ENCODE data around the gene TRAM2.
A peak's percentile ranks its signal among the peaks of the same experiment; 100 is the strongest.

Gene TRAM2

DNA sequence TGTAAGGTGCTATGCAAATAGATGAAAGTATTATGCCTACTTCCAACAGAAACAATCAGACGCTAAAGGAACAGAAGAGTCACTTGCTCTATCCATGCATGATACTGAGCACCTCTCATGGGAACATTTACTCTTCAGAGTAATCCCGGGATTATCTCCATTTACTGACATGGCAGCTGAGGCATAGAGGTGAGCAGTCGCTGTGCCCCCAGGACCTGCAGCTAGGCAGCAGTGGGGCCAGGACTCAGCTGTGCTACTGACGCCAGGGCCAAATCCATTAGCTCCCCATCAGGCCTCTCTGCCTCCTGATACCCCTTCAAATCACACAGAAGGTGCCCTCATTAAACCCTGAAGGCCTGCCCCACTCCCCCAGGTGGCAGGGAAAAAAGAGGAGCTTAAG lies 51.9 kb downstream of the TRAM2 start:
- no peak for DNase-seq

DNA sequence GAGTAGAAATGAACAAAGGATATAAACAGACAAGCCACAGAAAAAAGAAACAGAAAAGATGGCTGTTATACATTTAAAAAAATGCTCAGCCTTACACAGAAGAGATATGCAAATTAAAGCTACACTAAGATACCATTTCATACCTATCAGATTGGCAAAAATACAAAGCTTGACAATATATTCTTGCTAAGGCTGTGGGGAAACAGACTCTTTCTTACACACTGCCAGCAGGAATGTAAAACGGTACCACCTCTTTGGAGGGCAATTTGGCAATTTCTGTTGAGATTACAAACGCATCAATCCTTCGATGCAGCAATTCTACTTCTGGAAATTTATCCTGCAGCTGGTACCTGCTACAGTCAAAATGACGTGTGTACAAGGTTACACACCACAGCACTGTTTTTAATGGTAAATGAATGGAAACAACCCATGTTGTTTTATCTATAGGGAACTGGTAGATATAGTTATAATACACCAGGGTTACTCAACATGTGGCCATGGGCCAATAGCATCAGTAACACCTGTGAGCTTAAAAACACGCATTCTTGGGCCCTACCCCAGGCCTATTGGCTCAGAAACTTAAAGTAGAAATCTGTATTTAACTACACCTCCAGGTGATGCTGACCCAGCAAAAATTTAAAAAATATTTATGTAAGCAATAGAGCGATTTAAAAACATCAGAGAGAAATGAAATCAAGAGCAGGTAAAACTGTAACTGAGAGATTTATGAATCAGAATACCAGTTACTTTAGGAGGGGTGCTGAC lies 53.3 kb downstream of the TRAM2 start:
- no peak for DNase-seq

GRCh38 chr6:52522655-52523054 lies 54.2 kb downstream of the TRAM2 start:
- no peak for DNase-seq

DNA sequence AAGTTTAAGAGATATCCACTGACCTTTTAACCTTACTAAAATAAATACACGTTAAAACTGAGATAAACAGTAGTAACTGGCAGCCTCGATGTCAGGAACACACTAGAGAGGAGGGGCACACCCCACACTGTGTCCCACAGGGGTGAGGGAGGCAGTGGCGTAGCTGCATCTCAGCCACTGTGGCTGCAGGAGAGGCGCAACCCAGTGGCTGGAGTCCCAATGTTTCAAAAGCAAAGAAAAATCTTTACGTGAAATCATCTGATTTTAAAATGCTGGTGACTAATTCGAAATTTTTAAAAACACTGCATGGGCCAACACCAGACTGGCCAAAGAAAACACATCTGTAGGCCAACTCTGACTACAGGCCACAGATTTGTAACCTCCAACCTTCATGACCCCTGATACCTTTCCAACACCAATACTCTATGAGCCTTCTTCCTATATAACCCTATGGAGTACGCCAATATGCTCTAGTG lies 54.7 kb downstream of the TRAM2 start:
- DNase-seq = no peak

DNA sequence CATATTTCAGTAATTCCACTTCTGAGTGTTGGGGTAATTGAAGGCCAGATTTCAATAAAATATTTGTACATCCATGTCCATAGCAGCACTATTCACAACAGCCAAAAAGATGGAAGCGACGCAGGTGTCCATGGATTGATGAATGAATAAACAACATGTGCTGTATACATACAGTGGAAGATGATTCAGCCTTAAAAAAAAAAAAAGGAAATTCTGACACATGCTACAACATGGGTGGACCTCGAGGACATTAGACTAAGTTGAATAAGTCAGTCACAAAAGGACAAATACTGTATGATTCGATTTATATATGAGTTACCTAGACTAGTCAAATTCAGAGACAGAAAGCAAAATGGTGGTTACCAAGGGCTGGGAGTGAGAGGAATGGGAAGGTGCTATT lies 57.2 kb downstream of the TRAM2 start:
- no peak for DNase-seq

- no peak for DNase-seq
Measured at GRCh38 chr6:52518279-52518945, 58.4 kb downstream of the TRAM2 start.

DNA sequence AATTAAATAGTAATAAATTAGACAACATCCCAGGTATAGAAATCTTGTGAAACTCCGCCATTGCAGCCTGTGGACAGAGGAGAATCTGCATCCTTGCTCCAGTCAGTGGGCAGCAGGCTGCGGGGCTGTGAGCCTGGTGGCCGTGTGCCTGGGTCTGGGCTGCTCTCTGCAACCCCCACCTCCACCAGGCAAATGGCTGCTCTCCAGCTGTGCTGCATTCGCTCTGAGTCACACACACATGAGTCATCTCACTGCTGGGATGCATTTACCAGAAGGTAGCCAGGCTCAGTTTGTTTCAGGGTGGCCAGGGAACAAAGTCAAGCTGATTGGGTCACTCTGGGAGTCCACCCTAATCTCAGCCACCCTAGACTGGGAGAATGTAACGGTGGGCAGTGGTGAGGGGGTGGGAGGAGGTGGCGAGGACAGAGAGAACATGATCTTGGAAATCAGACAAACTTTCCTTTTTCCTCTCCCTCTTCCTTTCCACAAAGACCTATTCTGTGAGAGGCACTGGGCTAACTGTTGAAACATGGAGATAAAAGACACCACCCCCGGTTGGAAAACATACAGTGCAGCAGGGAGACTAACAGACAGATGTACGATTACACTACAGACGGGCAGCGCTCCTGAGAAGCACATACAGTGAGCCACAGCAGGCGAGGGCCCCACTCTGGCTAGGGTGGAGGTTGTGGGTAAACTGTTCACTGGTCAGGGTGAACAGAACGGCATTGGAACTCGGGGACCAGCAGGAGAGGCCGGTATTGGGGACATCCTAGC lies 59.2 kb downstream of the TRAM2 start:
- peak; percentile 57 to 66 for DNase-seq

DNA sequence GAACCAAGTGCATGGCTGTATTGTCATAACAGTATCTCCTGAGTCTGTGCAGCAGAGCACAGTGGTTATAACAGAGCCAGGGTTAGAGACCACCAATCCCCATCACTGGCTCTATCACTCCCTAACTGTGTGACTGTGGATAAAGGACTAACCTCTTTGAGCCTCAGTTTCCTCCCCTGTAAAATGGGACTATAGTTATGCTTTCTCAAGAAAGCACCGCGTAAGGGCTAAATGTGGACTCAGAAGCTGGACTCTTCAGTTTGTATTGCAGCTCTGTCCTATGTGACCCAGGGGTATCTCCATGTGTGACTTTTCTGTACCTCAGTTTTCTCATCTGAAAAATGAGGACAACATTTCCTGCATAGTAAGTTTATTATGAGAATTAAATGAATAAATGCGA lies 59.9 kb downstream of the TRAM2 start:
- no peak for DNase-seq

- DNase-seq = no peak
Measured at GRCh38 chr6:52516269-52516668, 60.6 kb downstream of the TRAM2 start.

DNA sequence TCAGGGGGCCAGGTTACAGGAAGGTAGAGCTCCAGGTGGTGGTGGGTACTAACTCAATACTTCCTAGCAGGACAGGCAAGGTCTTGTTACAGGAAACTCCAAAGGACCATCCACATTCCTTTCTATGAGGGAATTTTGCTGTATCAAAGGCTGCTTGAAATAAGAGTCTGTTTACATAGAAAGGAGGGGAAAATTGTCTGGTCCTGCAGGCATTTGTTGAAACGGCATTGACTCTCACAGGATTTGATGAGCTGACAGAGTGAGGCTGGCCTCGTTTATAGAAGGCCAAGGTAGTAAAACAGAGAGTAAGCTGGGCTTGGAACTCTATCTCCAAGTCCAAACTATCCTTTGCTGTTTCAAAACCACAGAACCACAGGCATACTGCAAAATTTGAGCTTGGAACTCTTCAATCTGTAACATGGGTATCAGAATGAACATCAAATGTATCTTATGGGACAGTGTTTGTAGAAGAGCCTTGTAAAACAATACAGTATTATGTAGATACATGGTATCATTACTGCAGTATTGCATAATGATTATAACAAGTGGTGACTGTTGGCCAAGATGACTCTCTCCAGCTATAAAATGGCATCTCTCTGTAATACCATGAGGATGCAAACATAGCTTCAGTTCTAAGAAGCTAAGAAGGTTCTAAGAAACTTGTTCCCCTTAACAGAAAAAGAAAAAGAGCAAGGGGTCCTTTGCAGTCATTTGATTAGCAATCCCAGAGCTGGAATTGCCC lies 61.5 kb downstream of the TRAM2 start:
- no peak for DNase-seq

GRCh38 chr6:52514514-52514913 lies 62.3 kb downstream of the TRAM2 start:
- DNase-seq = peak in 1 of 2 experiments; percentile 25

GRCh38 chr6:52513896-52514295 lies 63.0 kb downstream of the TRAM2 start:
- DNase-seq = no peak

DNA sequence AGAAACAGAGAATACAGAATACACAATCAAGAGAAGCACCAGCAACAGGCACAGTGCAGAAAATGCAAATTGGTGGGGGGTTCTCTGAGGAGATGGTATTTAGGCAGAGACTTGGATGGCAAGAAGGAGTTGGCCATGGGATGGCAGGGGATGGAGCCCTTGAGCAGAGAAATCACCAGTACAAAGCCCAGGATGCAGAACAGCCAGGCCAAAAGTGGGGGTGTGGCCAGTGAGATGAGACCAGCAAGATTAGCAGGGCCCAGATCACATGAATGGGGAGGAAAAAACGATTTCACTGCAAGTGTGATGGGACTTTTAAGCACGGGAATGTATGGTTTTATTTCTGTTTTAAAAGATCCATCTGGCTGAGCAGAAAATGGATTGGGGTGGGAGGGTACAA lies 63.4 kb downstream of the TRAM2 start:
- DNase-seq = no peak

- no peak for DNase-seq
Measured at GRCh38 chr6:52512199-52512598, 64.7 kb downstream of the TRAM2 start.

GRCh38 chr6:52511572-52512151 lies 65.2 kb downstream of the TRAM2 start:
- no peak for DNase-seq

DNA sequence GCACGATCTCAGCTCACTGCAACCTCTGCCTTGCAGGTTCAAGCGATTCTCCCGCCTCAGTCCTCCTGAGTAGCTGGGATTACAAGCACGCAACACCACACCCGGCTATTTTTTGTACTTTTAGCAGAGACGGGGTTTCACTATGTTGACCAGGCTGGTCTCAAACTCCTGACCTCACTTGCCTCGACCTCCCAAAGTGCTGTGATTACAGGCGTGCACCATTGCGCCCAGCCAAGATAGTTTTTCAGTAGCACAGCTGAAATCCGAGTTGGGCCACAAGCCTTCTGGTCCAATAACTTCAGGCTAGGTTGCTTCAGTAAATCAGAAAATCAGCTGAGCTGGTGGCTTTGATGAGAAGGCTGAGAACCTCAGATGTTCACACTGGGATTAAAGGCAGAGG lies 65.7 kb downstream of the TRAM2 start:
- DNase-seq = no peak

DNA sequence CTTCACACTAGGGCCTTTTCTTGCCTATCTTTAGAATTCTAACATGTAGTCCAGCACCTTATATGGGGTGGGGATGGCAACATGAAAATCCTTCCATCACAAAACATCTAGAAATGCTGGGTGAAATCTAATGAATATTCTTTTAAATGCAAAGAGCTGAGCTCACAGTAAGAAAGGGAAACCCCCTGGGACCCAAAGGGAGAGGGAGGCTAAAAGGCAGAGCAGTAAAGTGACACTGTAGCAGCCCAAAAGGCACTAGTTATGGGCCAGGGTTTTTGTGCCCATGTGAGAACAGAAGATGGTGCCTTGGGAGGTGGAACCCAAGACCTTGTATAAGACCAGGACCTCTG lies 66.7 kb downstream of the TRAM2 start:
- no peak for DNase-seq

DNA sequence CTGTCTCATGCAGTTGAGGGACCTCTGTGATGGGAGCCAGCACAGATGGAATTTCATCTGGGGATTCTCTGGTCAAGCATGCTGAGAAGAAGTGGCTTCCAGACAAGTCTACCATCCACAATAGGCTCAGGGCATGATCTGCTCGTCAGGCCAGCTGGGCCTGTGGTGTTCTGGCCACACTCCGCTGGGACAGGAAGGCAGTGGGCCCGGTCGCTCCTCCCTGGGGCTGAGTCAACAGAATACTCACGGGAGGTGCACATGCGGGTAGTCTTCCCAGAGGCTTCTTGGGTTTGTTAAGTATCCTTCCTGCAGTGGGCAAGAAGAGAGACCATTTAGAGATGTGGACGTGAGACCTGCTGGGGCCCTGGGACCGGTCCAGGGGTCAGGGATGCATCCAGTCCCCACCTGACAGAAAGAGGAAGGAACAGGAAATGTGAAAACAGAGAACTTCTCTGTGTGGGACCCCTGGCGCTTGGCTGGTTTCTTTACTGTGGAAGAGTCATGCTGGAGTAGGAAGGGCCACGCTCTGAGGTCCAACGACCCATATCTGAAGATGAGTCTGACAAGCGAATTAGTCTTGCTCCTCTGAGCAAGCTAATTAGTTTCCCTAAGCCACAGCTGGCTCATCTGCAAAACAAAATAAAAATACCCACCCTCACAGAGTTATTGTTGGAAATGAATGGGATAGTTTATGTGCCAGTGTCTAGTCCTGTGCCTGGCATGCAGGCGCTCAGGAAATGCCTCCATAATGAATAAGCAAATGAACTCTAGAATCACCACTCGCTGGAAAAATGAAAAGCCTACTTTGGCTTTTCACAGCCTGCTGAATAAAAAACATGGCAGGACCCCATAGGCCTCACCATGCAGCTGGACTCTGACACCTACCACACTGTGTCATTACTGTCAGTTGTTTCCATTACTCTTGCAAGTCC lies 67.3 kb downstream of the TRAM2 start:
- DNase-seq = no peak

- DNase-seq = no peak
Measured at GRCh38 chr6:52508261-52508739, 68.6 kb downstream of the TRAM2 start.

DNA sequence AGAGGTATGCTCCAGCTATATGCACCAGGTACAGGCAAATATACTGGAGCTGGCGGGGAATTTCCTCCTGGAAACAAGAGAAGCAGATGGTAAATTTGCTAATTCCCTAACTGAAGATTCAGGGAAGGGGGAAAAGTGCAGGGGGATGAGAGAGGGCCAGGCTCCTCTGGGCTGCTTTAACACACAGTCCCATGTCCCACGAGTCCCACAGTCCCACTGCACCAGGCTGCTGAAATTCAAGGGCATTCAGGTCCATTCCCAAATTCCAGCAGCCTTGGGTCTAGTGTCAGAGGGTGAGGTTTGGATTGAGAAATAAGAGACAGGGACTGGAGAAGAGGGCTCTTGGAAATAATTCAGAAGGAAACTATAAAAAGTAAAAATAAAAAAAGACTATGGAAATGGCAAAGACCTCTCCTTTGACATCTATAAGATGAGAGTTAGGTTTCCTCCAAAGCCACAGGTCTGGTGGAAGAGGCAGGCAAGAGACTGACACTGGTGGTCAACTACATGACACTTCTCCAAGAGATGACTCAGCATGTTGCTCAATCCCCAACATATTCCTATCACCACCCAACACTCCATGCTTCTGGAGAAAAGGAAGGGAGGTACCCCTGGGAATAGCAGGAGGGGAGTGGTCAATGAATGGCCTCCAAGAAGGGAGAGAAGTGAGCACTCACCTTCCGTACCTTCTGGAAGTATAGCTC lies 69.2 kb downstream of the TRAM2 start:
- DNase-seq = no peak

DNA sequence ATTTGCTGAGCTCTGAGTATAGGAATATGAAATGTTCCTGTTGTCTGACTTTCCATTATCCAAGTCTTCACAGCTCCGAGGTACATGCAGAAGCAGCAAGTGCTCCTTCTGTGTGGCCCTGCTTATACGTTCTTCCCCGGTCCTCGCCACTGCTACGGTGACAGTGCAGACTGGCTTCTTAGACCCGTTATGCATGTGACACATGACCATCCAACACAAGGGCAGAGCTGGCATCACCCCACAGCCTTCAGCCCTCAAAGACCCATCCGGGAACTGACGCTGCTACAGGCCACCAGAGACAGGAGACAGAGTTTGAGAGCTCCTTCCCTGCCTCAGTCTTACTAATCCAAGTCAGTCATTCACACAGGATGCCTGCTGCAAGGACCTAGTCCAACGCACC lies 70.4 kb downstream of the TRAM2 start:
- no peak for DNase-seq
